CD14-positive monocyte (primary cell): Measurements from ENCODE around the gene EML1. TPM values are rescaled to one million over a fixed set of nuclear protein-coding genes. Genes with fewer than 3 reads are reported as not detected.

ENCODE experiments used
- DNase-seq, 3 donors: peaks; one replicate each; pipeline ENCODE4 v3.0.0-alpha.2; 2011 to 2022
- H2AFZ ChIP-seq: 2 replicates; pipeline ENCODE4 v1.6.0; 2012; ENCODE audit warnings: mild to moderate bottlenecking, low read depth, low read length, inconsistent platforms; ENCODE audit not compliant: insufficient read depth, poor library complexity, severe bottlenecking
- H3K27ac ChIP-seq, 2 donors: 1 replicate in 1 of 2; 2 replicates in 1 of 2; pipeline ENCODE4 v1.5.1; 2012 to 2013; ENCODE audit warnings: low read length in 2 of 2, control low read depth in 1 of 2, inconsistent platforms in 1 of 2, low read depth in 1 of 2, mild to moderate bottlenecking in 1 of 2
- H3K27me3 ChIP-seq, 2 donors: one replicate each; pipeline versions ENCODE4 v1.6.0 to v1.6.1; 2011 to 2013; ENCODE audit warnings: low read length in 2 of 2; ENCODE audit not compliant: control insufficient read depth in 2 of 2, insufficient read depth in 2 of 2
- H3K36me3 ChIP-seq, 2 donors: replicated peaks in 1 of 2; 1 replicate in 1 of 2; 2 replicates in 1 of 2; pipeline versions ENCODE4 v1.5.1 to v1.6.1; 2012 to 2013; ENCODE audit warnings: low read length in 2 of 2, control low read depth in 1 of 2, inconsistent platforms in 1 of 2, mild to moderate bottlenecking in 1 of 2; ENCODE audit not compliant: insufficient read depth in 2 of 2, control insufficient read depth in 1 of 2
- H3K4me1 ChIP-seq, 2 donors: 1 replicate in 1 of 2; 2 replicates in 1 of 2; pipeline versions ENCODE4 v1.5.1 to v1.6.1; 2012 to 2013; ENCODE audit warnings: low read length in 2 of 2, control low read depth in 1 of 2, inconsistent platforms in 1 of 2, mild to moderate bottlenecking in 1 of 2, moderate library complexity in 1 of 2; ENCODE audit not compliant: insufficient read depth in 2 of 2, control insufficient read depth in 1 of 2
- H3K4me2 ChIP-seq: replicated peaks from 2 replicates; pipeline ENCODE3; 2012; ENCODE audit warnings: low read length, moderate library complexity, mild to moderate bottlenecking; ENCODE audit not compliant: poor library complexity, severe bottlenecking; ENCODE audit errors: extremely low read depth
- H3K4me3 ChIP-seq, 3 experiments: fragments of 200-600 bp in 1 of 3; sonication (generic) in 1 of 3; replicated peaks in 1 of 3; 1 replicate in 2 of 3; 2 replicates in 1 of 3; pipeline ENCODE4 v1.5.1; 2011 to 2013; ENCODE audit warnings: low read length in 3 of 3, mild to moderate bottlenecking in 3 of 3, control low read depth in 2 of 3, low read depth in 2 of 3, inconsistent platforms in 1 of 3, moderate library complexity in 1 of 3
- H3K79me2 ChIP-seq: 2 replicates; pipeline ENCODE4 v1.6.0; 2012; ENCODE audit warnings: mild to moderate bottlenecking, control low read depth, inconsistent platforms, low read length, moderate library complexity; ENCODE audit not compliant: insufficient read depth
- H3K9ac ChIP-seq: 2 replicates; pipeline ENCODE4 v1.6.0; 2017; ENCODE audit warnings: low read length, mild to moderate bottlenecking; ENCODE audit not compliant: insufficient read depth, poor library complexity, severe bottlenecking
- H3K9me3 ChIP-seq, 2 donors: replicated peaks in 1 of 2; 1 replicate in 1 of 2; 2 replicates in 1 of 2; pipeline versions ENCODE4 v1.5.1 to v1.6.1; 2012 to 2013; ENCODE audit warnings: low read length in 2 of 2, control low read depth in 1 of 2; ENCODE audit not compliant: control insufficient read depth in 1 of 2, insufficient read depth in 1 of 2
- H4K20me1 ChIP-seq: 2 replicates; pipeline ENCODE4 v1.6.0; 2012; ENCODE audit warnings: mild to moderate bottlenecking, low read length, control low read depth, moderate library complexity; ENCODE audit not compliant: insufficient read depth
- H3K27ac Mint-ChIP-seq, 7 donors: one replicate each; pipeline ENCODE4 v1.8.0; 2020; ENCODE audit warnings: mild to moderate bottlenecking in 7 of 7, mixed read lengths in 7 of 7, moderate library complexity in 6 of 7, inconsistent platforms in 2 of 7
- H3K27me3 Mint-ChIP-seq, 3 donors: one replicate each; pipeline ENCODE4 v1.8.0; 2021 to 2022; ENCODE audit warnings: low read depth in 3 of 3, mild to moderate bottlenecking in 3 of 3, mixed read lengths in 3 of 3, moderate library complexity in 3 of 3, inconsistent platforms in 1 of 3
- H3K36me3 Mint-ChIP-seq, 2 donors: one replicate each; pipeline ENCODE4 v1.8.0; 2020; ENCODE audit warnings: mixed read lengths in 2 of 2, inconsistent platforms in 1 of 2, mild to moderate bottlenecking in 1 of 2
- H3K4me1 Mint-ChIP-seq: one replicate; pipeline ENCODE4 v1.8.0; 2020; ENCODE audit warnings: mild to moderate bottlenecking, mixed read lengths
- H3K4me3 Mint-ChIP-seq, 2 donors: one replicate each; pipeline ENCODE4 v1.8.0; 2020; ENCODE audit warnings: mild to moderate bottlenecking in 2 of 2, mixed read lengths in 2 of 2, moderate library complexity in 1 of 2
- H3K9me3 Mint-ChIP-seq, 7 donors: one replicate each; pipeline ENCODE4 v1.8.0; 2020 to 2022; ENCODE audit warnings: mixed read lengths in 7 of 7, mild to moderate bottlenecking in 6 of 7, moderate library complexity in 6 of 7, inconsistent platforms in 2 of 7
- WGBS: methylation state at CpG from one replicate; pipeline ENCODE4 v1.1.5; 2013; ENCODE audit warnings: missing lambda C conversion rate; ENCODE audit not compliant: insufficient coverage; 5-methylcytosine and 5-hydroxymethylcytosine counted together
- intact Hi-C, 2 donors: fragments of 100-400 bp; cut with micrococcal nuclease; formaldehyde crosslinking; loops; one replicate each; pipeline versions ENCODE4 v1.15.0 to v1.15.1; 2023
- polyA plus RNA-seq, 3 donors: library from polyadenylated mRNA; depleted of rRNA in 1 of 3; unstranded in 2 of 3; stranded (reverse) in 1 of 3; fragments of 300-500 nt in 2 of 3; fragments of >200 nt in 1 of 3; fragmentation: Illumina TruSeq in 2 of 3; gene quantifications; 1 replicate in 2 of 3; 2 replicates in 1 of 3; pipeline ENCODE4 v1.2.3, GENCODE V29; 2012 to 2021
- TF ChIP-seq, protein P1 (sequence below): fragments of 200-600 bp; IDR thresholded peaks from one replicate; pipeline ENCODE4 v1.8.0; 2022; ENCODE audit warnings: antibody characterized with exemption, mild to moderate bottlenecking

EML1 gene
- polyA plus RNA-seq, 3 donors, result not detected

DNA sequence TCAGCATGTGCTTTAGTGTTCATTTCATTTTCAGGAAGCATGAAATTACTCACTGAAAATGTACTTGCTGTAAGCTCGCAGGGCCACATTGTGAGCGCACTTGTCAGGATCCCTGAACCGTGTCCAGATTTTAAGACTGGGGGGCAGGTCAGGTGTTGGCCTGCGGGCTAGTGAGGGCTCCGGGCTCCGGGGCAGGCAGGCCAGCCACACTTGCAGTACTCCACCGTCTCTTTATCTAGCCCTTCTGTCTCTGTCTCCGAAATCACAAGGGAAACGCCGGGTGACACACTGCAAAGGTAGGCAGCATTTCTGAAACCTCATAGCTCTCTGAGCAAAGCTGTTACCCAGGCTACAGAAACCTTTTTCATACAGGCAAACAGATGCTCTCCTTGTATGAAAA is 98.7 kb downstream of the EML1 start:
- H3K4me1 Mint-ChIP-seq, result no peaks in the 10 kb centered on the region
- Histone ChIP-seq H3K27ac (no peak overlapping the region), H3K9me3 (no peaks in the 10 kb centered on the region), H3K9ac (no peak overlapping the region), H3K79me2 (no peaks in the 10 kb centered on the region), H3K4me3 (no peak overlapping the region), H4K20me1 (no peaks in the 10 kb centered on the region), H3K27me3 (peaks cover 0 to 2% of the 10 kb centered on the region in 2 donors), H3K4me2 (no peak overlapping the region), H3K4me1 (no peaks in the 10 kb centered on the region), H2AFZ (no peak overlapping the region), H3K36me3 (no peaks in the 10 kb centered on the region)
- no peak for DNase-seq
- H3K27ac Mint-ChIP-seq, result no peak overlapping the region
- peaks cover 0 to under 1% (median 0%) of the 10 kb centered on the region in 7 donors for H3K9me3 Mint-ChIP-seq
- 88% methylated on average over 8 of the region's 10 CpGs for WGBS
- TF ChIP-seq, protein P1, sequence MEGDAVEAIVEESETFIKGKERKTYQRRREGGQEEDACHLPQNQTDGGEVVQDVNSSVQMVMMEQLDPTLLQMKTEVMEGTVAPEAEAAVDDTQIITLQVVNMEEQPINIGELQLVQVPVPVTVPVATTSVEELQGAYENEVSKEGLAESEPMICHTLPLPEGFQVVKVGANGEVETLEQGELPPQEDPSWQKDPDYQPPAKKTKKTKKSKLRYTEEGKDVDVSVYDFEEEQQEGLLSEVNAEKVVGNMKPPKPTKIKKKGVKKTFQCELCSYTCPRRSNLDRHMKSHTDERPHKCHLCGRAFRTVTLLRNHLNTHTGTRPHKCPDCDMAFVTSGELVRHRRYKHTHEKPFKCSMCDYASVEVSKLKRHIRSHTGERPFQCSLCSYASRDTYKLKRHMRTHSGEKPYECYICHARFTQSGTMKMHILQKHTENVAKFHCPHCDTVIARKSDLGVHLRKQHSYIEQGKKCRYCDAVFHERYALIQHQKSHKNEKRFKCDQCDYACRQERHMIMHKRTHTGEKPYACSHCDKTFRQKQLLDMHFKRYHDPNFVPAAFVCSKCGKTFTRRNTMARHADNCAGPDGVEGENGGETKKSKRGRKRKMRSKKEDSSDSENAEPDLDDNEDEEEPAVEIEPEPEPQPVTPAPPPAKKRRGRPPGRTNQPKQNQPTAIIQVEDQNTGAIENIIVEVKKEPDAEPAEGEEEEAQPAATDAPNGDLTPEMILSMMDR, result no peak
- H3K36me3 Mint-ChIP-seq, result no peaks in the 10 kb centered on the region
- peaks cover 12% of the 10 kb centered on the region in 3 donors for H3K27me3 Mint-ChIP-seq
- intact Hi-C loops, result no loop called here
- no peak overlapping the region for H3K4me3 Mint-ChIP-seq

DNA sequence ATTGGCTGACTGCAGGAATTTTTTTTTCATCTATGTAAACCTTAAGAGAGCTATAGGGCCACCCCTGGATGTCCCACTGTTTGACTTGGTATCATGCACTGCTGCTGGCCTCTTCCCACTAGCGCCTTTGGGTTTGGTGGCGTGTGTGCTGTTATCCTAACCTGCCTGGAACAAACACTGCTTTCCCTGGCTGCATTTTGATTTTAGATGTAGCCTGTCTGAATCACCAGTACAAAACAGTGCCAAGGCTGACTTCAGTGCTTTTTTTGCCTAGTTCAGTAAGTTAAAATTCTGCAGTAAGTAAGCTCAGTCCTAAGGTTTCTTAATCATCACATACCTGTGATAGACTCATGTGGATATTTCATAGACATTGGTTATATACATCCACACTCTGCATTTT is 99.2 kb downstream of the EML1 start:
- Histone ChIP-seq H3K4me1 (no peaks in the 10 kb centered on the region), H3K27me3 (peaks cover 0 to 2% of the 10 kb centered on the region in 2 donors), H3K79me2 (no peaks in the 10 kb centered on the region), H3K4me3 (no peak overlapping the region), H3K9ac (no peak overlapping the region), H3K4me2 (no peak overlapping the region), H2AFZ (no peak overlapping the region), H3K9me3 (no peaks in the 10 kb centered on the region), H3K27ac (no peak overlapping the region), H4K20me1 (no peaks in the 10 kb centered on the region), H3K36me3 (no peaks in the 10 kb centered on the region)
- Mint-ChIP-seq H3K4me3 (no peak overlapping the region), H3K27ac (no peak overlapping the region), H3K9me3 (peaks cover 0 to 2% (median 0%) of the 10 kb centered on the region in 7 donors), H3K36me3 (no peaks in the 10 kb centered on the region), H3K4me1 (no peaks in the 10 kb centered on the region), H3K27me3 (peaks cover 9 to 15% (median 12%) of the 10 kb centered on the region in 3 donors)
- 67% methylated on average over 2 of the region's 2 CpGs for WGBS
- intact Hi-C loops, result no loop called here
- DNase-seq, result no peak
- TF ChIP-seq, protein P1, result no peak
